Skeletal muscle satellite cell (primary cell): ENCODE measurements around the gene ARMC6.
A peak's percentile ranks its signal among the peaks of the same experiment; 100 is the strongest.

Source experiments
- H3K27me3 ChIP-seq: 2 replicates; pipeline ENCODE4 v1.7.0; 2013; ENCODE audit warnings: low read length; ENCODE audit not compliant: control insufficient read depth, insufficient read depth
- H3K36me3 ChIP-seq: 2 replicates; pipeline ENCODE4 v1.7.0; 2013; ENCODE audit warnings: mild to moderate bottlenecking, control low read depth, low read length; ENCODE audit not compliant: insufficient read depth
- H3K4me1 ChIP-seq: 2 replicates; pipeline ENCODE4 v1.7.0; 2013; ENCODE audit warnings: low read length; ENCODE audit not compliant: control insufficient read depth, insufficient read depth
- H3K4me2 ChIP-seq: 2 replicates; pipeline ENCODE4 v1.7.0; 2013; ENCODE audit warnings: mild to moderate bottlenecking, low read length
- H3K4me3 ChIP-seq: 2 replicates; pipeline ENCODE4 v1.7.0; 2013; ENCODE audit warnings: low read length
- H3K9ac ChIP-seq: 2 replicates; pipeline ENCODE4 v1.7.0; 2013; ENCODE audit warnings: mild to moderate bottlenecking, low read depth, low read length, moderate library complexity
- H3K9me3 ChIP-seq: replicated peaks from 2 replicates; pipeline ENCODE4 v1.7.0; 2013; ENCODE audit warnings: mild to moderate bottlenecking, control low read depth, low read length

The ARMC6 gene

GRCh38 chr19:18996351-18996750 is 37.1 kb upstream of the ARMC6 start:
- Histone ChIP-seq H3K4me1 (peaks cover 17% of the 10 kb centered on the region), H3K36me3 (peaks cover 79% of the 10 kb centered on the region), H3K27me3 (no peaks in the 10 kb centered on the region), H3K4me3 (no peak overlapping the region), H3K9ac (no peak overlapping the region), H3K9me3 (no peaks in the 10 kb centered on the region), H3K4me2 (no peak overlapping the region)

DNA sequence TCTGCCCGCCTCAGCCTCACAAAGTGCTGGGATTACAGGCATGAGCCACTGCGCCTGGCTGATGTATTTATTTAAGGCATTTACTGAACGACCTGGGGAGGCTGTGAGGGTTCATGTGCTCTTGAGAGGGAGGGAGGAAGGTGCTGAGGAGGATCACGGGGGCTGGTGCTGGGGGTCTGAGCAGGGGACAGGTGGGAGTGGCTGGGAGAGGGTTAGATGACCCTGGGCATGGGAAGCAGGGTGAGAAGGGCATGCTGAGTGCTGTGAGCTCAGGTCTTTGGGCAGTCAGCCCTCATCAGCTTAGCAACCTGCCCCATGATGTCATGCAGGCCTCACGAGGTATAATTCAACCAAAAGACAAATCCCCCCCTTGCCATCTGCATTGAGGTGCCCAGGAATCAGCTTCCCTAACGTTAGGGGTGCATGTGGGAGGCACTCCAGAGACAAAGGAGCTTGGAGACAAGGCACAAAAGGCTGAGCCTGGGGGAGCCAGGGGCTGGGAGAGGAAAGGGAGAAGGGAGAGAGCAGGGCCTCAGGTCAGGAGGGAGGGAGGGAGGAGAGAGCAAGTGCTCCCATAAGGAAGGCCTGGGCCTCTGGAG is 36.5 kb upstream of the ARMC6 start:
- Histone ChIP-seq H3K36me3 (peaks cover 81% of the 10 kb centered on the region), H3K27me3 (no peaks in the 10 kb centered on the region), H3K9ac (no peak overlapping the region), H3K9me3 (no peaks in the 10 kb centered on the region), H3K4me3 (no peak overlapping the region), H3K4me1 (peaks cover 17% of the 10 kb centered on the region), H3K4me2 (no peak overlapping the region)

DNA sequence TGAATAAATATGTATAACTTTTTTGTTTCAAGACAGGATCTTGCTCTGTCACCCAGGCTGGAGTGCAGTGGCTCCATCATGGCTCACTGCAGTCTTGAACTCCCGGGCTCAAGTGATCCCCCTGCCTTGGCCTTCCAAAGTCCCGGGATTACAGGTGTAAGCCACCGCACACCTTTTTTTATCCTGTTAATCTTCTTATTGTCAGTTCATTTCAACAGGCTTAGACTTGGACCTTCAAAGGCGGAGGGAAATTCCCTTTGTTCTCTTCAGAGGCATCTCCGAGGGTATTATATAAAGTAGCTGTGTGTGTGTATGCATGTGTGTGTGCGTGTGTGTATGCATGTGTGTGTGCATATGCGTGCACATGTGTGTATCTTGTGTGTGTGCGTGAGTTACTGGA is 35.1 kb upstream of the ARMC6 start:
- Histone ChIP-seq H3K9me3 (no peaks in the 10 kb centered on the region), H3K36me3 (peaks cover 80% of the 10 kb centered on the region), H3K9ac (no peak overlapping the region), H3K4me1 (peaks cover 17% of the 10 kb centered on the region), H3K4me3 (no peak overlapping the region), H3K27me3 (no peaks in the 10 kb centered on the region), H3K4me2 (no peak overlapping the region)

- no peak overlapping the region for H3K4me3 ChIP-seq
Observed at GRCh38 chr19:18999016-18999758, 34.2 kb upstream of the ARMC6 start.

GRCh38 chr19:18999896-19000620 is 33.3 kb upstream of the ARMC6 start:
- Histone ChIP-seq H3K4me3 (no peak overlapping the region), H3K4me1 (peaks cover 17% of the 10 kb centered on the region), H3K27me3 (no peaks in the 10 kb centered on the region), H3K9me3 (no peaks in the 10 kb centered on the region), H3K4me2 (no peak overlapping the region), H3K36me3 (peaks cover 80% of the 10 kb centered on the region), H3K9ac (no peak overlapping the region)

More at GRCh38 chr19:18999016-18999758, 34.2 kb upstream of the ARMC6 start:
- no peak overlapping the region for H3K9ac ChIP-seq
- H3K4me1 ChIP-seq = peaks cover 17% of the 10 kb centered on the region
- peaks cover 80% of the 10 kb centered on the region for H3K36me3 ChIP-seq
- H3K27me3 ChIP-seq = no peaks in the 10 kb centered on the region
- H3K9me3 ChIP-seq = no peaks in the 10 kb centered on the region
- no peak overlapping the region for H3K4me2 ChIP-seq

DNA sequence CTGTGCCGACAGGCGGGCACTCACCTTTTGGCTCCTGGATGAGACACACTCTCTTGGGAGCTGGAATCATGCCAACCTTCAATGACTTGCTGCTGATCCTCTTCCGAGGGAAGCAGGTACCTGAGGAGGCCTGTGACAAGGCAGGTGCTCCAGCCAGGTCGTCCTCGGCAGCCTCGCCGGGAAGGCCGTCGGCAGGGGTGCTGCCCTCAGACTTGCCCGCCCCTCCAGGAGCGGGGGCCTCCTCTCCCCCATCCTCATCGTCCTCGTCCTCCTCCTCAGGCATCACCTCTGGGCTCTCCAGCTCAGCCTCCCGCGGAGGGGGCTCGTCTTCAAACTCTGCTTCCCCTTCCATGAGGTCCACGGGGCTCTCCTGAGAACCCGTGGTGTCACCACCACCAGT is 29.3 kb upstream of the ARMC6 start:
- no peak overlapping the region for H3K4me3 ChIP-seq
- H3K27me3 ChIP-seq = no peaks in the 10 kb centered on the region
- peaks cover 11% of the 10 kb centered on the region for H3K4me1 ChIP-seq
- H3K9ac ChIP-seq = no peak overlapping the region
- H3K9me3 ChIP-seq = no peaks in the 10 kb centered on the region
- no peak overlapping the region for H3K4me2 ChIP-seq
- H3K36me3 ChIP-seq = peaks cover 85% of the 10 kb centered on the region

DNA sequence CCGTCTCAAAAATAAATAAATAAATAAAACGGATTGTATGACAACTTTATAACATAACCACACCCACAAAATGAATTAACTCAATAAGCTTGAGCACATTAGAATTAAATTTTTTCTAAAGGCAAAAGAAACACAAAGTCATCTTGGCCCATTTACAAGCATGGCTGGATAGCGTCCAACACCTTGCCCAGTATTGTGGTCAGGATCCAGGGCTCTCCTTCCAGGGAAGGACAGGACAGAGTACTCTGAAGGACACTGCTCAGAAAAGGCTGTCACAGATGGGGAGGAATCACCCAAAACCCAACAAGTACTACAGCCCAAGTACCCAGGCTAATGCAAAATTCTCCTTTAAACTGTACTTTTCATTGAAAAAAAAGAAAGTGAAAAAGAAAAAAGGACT is 27.2 kb upstream of the ARMC6 start:
- Histone ChIP-seq H3K4me1 (peaks cover 9% of the 10 kb centered on the region), H3K4me2 (no peak overlapping the region), H3K9ac (no peak overlapping the region), H3K36me3 (peaks cover 85% of the 10 kb centered on the region), H3K9me3 (no peaks in the 10 kb centered on the region), H3K27me3 (no peaks in the 10 kb centered on the region), H3K4me3 (no peak overlapping the region)

DNA sequence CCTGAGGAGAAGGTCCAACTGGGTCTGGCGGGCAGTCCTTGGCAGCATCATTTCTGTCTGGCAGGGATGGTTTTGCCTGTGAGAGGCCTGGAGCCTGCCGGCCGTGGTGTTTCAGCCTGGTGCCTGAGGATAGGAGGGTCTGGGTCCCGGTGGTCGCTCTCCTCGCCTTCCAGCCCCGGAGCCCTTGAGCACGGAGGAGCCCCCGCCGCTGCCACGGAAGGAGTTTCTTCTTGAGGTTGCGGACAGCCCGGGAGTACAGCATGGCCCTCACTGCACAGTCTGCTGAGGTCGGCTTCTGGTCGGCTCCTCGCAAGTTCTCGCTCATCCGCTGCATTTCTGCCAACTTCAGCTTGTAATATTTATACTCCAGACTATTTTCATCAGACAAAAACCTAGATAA is 23.5 kb upstream of the ARMC6 start:
- H3K27me3 ChIP-seq = no peaks in the 10 kb centered on the region
- H3K4me2 ChIP-seq = no peak overlapping the region
- peaks cover 9% of the 10 kb centered on the region for H3K4me1 ChIP-seq
- no peaks in the 10 kb centered on the region for H3K9me3 ChIP-seq
- H3K4me3 ChIP-seq = no peak overlapping the region
- no peak overlapping the region for H3K9ac ChIP-seq
- peaks cover 82% of the 10 kb centered on the region for H3K36me3 ChIP-seq

DNA sequence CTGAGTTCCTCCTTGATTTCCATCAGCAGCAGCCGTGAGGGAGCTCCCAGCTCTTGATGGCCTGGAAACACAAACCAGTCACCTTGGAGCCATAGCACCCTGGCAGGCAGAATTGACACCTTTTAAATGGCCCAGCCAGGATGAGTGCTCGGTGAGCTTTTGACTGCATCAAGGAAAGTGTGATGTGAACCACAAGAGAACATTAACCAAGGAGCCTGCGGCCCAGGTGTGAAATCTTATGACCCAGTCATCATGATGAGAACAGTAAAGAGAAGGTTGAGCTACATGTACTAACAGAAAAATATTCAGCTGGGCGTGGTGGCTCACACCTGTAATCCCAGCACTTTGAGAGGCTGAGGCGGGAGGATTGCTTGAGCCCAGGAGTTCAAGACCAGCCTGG is 22.9 kb upstream of the ARMC6 start:
- H3K36me3 ChIP-seq = peaks cover 80% of the 10 kb centered on the region
- H3K4me2 ChIP-seq = no peak overlapping the region

GRCh38 chr19:19021115-19021514 is 12.3 kb upstream of the ARMC6 start:
- H3K4me1 ChIP-seq = peaks cover 11% of the 10 kb centered on the region
- H3K36me3 ChIP-seq = peaks cover 74% of the 10 kb centered on the region
- H3K9ac ChIP-seq = peak overlapping the region; percentile 42
- peak overlapping the region; percentile 22 for H3K4me2 ChIP-seq
- H3K9me3 ChIP-seq = no peaks in the 10 kb centered on the region
- H3K4me3 ChIP-seq = no peak overlapping the region
- H3K27me3 ChIP-seq = no peaks in the 10 kb centered on the region

More for the DNA sequence above, 22.9 kb upstream of the ARMC6 start:
- no peak overlapping the region for H3K9ac ChIP-seq
- H3K27me3 ChIP-seq = no peaks in the 10 kb centered on the region
- peaks cover 9% of the 10 kb centered on the region for H3K4me1 ChIP-seq
- no peaks in the 10 kb centered on the region for H3K9me3 ChIP-seq
- no peak overlapping the region for H3K4me3 ChIP-seq

- Histone ChIP-seq H3K4me2 (no peak overlapping the region), H3K4me1 (peaks cover 11% of the 10 kb centered on the region), H3K36me3 (peaks cover 74% of the 10 kb centered on the region), H3K9ac (no peak overlapping the region), H3K9me3 (no peaks in the 10 kb centered on the region), H3K4me3 (no peak overlapping the region), H3K27me3 (no peaks in the 10 kb centered on the region)
Observed at GRCh38 chr19:19022380-19022961, 10.9 kb upstream of the ARMC6 start.
